PC-3 (cell line): ENCODE results near the gene ADSS1. TPM values are rescaled to one million over a fixed set of nuclear protein-coding genes. Genes with fewer than 3 reads are reported as not detected.

Experiments used
- ATAC-seq: fragments of 200-7000 bp; cut with Tn5 transposase; 2 replicates; pipeline ENCODE4 v1.9.1; 2020; ENCODE audit warnings: mild to moderate bottlenecking, moderate library complexity
- BruUV-seq: library from RNA; stranded (reverse); fragments of 400-500 nt; replicated peaks from 2 replicates; lab custom pipeline; 2021; lab: Mats Ljungman, UMichigan
- CTCF ChIA-PET: fragments of 300-600 bp; sonication (Branson Sonifier 250); formaldehyde crosslinking; loops from one replicate; lab custom pipeline; 2022; ENCODE audit warnings: antibody characterized with exemption; lab: Charles Lee
- POLR2A ChIA-PET: fragments of 300-600 bp; sonication (Branson Sonifier 250); formaldehyde crosslinking; loops from one replicate; lab custom pipeline; 2022; ENCODE audit warnings: antibody characterized with exemption; ENCODE audit not compliant: unreplicated experiment; lab: Charles Lee
- DNase-seq: peaks from one replicate; pipeline ENCODE4 v3.0.0-alpha.2; 2015
- H2AFZ ChIP-seq: fragments of 300-600 bp; sonication (generic); 2 replicates; pipeline ENCODE4 v1.6.0; 2016; ENCODE audit warnings: antibody characterized with exemption, low read length
- H3F3A ChIP-seq: fragments of 300-600 bp; sonication (generic); one replicate; pipeline ENCODE4 v1.6.0; 2017; ENCODE audit warnings: antibody characterized with exemption, low read length, control low read depth, mild to moderate bottlenecking; ENCODE audit not compliant: unreplicated experiment
- H3K27ac ChIP-seq: fragments of 300-600 bp; sonication (generic); 2 replicates; pipeline ENCODE4 v1.5.1; 2016; ENCODE audit warnings: mild to moderate bottlenecking, low read length
- H3K27me3 ChIP-seq: fragments of 300-600 bp; sonication (generic); 2 replicates; pipeline ENCODE4 v1.6.1; 2016; ENCODE audit warnings: low read length, mixed read lengths
- H3K36me3 ChIP-seq: fragments of 300-600 bp; sonication (generic); 2 replicates; pipeline ENCODE4 v1.6.1; 2016; ENCODE audit warnings: low read depth, mixed run types, low read length, mixed read lengths
- H3K4me1 ChIP-seq: fragments of 300-600 bp; sonication (generic); 2 replicates; pipeline ENCODE4 v1.5.1; 2016; ENCODE audit warnings: low read length; ENCODE audit not compliant: insufficient read depth
- H3K4me2 ChIP-seq: fragments of 300-600 bp; sonication (generic); 2 replicates; pipeline ENCODE4 v1.6.0; 2016; ENCODE audit warnings: low read length
- H3K4me3 ChIP-seq: fragments of 300-600 bp; sonication (generic); 2 replicates; pipeline ENCODE4 v1.5.1; 2016; ENCODE audit warnings: mild to moderate bottlenecking, low read length, mixed read lengths
- H3K79me2 ChIP-seq: fragments of 300-600 bp; sonication (generic); 2 replicates; pipeline ENCODE4 v1.6.1; 2017; ENCODE audit warnings: low read length, mixed read lengths
- H3K9ac ChIP-seq: fragments of 300-600 bp; sonication (generic); 2 replicates; pipeline ENCODE4 v1.6.0; 2016; ENCODE audit warnings: mild to moderate bottlenecking, low read length
- H3K9me2 ChIP-seq: fragments of 300-600 bp; sonication (generic); replicated peaks from 2 replicates; pipeline ENCODE4 v1.6.1; 2016; ENCODE audit warnings: mixed run types, low read length, mixed read lengths
- H3K9me3 ChIP-seq: fragments of 300-600 bp; sonication (generic); 2 replicates; pipeline ENCODE4 v1.6.1; 2016; ENCODE audit warnings: low read length, mixed read lengths
- H4K20me1 ChIP-seq: fragments of 300-600 bp; sonication (generic); 2 replicates; pipeline ENCODE4 v1.6.1; 2016; ENCODE audit warnings: low read length, mixed read lengths
- CTCF ChIP-seq: fragments of 300-600 bp; sonication (generic); conservative IDR thresholded peaks from 2 replicates; pipeline ENCODE4 v1.5.1; 2017; ENCODE audit warnings: antibody characterized with exemption, low read depth, mild to moderate bottlenecking, low read length
- EZH2 ChIP-seq: fragments of 300-600 bp; sonication (generic); IDR thresholded peaks from one replicate; pipeline ENCODE4 v1.6.1; 2017; ENCODE audit warnings: antibody characterized with exemption, mild to moderate bottlenecking, low read length; ENCODE audit not compliant: unreplicated experiment
- EZH2phosphoT487 ChIP-seq: fragments of 300-600 bp; sonication (generic); IDR thresholded peaks from 2 replicates; pipeline ENCODE4 v1.6.1; 2018; ENCODE audit warnings: mild to moderate bottlenecking, antibody characterized with exemption, low read length, borderline replicate concordance
- intact Hi-C: fragments of 100-400 bp; cut with micrococcal nuclease; formaldehyde crosslinking; loops from 2 replicates; pipeline ENCODE4 v1.9.0; 2023
- total RNA-seq: library from RNA; depleted of rRNA; stranded (reverse); fragments of >200 nt; gene quantifications from 2 replicates; pipeline ENCODE4 v1.2.3, GENCODE V29; 2014

ADSS1 gene
- total RNA-seq, 1 experiment from 2014 or later, result 7.9 TPM

DNA sequence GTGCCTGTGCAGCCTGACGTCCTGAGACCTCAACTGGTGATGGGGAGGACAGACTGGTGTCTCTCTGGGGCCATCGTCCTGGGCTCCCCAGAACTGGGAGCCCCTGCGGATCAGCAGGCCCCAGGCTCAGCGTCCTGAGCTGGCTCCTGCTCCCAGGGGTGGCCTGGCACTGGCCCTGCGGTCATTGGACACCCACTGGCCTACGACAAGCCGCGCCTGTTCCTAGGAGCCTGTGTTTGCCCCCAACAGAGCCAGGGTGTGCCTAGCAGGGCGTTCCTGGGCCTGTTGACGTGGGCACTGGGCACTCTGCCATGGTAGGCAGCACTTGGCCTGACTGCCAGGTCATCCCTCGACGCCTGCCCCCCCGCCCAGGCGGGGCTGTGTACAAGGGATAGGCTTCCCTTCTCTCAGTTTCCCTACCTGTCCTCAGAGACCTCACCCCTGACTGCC, 8.4 kb downstream of the ADSS1 start:
- peak overlapping the region; percentile 17; the same call in 1 of the 2 replicates for H3K27ac ChIP-seq
- no peaks in the 10 kb centered on the region for H3K27me3 ChIP-seq
- DNase-seq, result no peak
- H3K4me1 ChIP-seq, result peaks cover 12% of the 10 kb centered on the region
- TF ChIP-seq EZH2 (no peak), EZH2phosphoT487 (no peak), CTCF (no peak)
- H4K20me1 ChIP-seq, result no peaks in the 10 kb centered on the region
- H3K4me2 ChIP-seq, result 0 out of 2 replicates have a peak overlapping the region, but pooled peaks have one; percentile 18
- no peaks in the 10 kb centered on the region for H3F3A ChIP-seq
- CTCF ChIA-PET, result no interaction called here
- intact Hi-C loops, result no loop called here
- no peak overlapping the region for H3K4me3 ChIP-seq
- H3K9me3 ChIP-seq, result no peaks in the 10 kb centered on the region
- POLR2A ChIA-PET, result no interaction called here
- no peak overlapping the region for H3K9ac ChIP-seq
- no peaks in the 10 kb centered on the region for H3K79me2 ChIP-seq
- no peak overlapping the region for H2AFZ ChIP-seq
- ATAC-seq, result peak; percentile 35
- no peaks in the 10 kb centered on the region for H3K36me3 ChIP-seq
- H3K9me2 ChIP-seq, result no peaks in the 10 kb centered on the region
- BruUV-seq, result no TSS peak

- Histone ChIP-seq H3K9me2 (no peaks in the 10 kb centered on the region), H3K36me3 (no peaks in the 10 kb centered on the region), H3K4me1 (peaks cover 12% of the 10 kb centered on the region), H3K27me3 (no peaks in the 10 kb centered on the region), H3K4me2 (0 out of 2 replicates have a peak overlapping the region, but pooled peaks have one; percentile 18), H3K9me3 (no peaks in the 10 kb centered on the region), H3K4me3 (no peak overlapping the region), H3F3A (no peaks in the 10 kb centered on the region), H3K9ac (no peak overlapping the region), H3K27ac (peak overlapping the region; percentile 17; the same call in 1 of the 2 replicates), H4K20me1 (no peaks in the 10 kb centered on the region), H3K79me2 (no peaks in the 10 kb centered on the region), H2AFZ (no peak overlapping the region)
- CTCF ChIA-PET, result no interaction called here
- POLR2A ChIA-PET, result no interaction called here
- peak; percentile 53 for ATAC-seq
- peak; percentile 33 for DNase-seq
- TF ChIP-seq EZH2, result no peak
- TF ChIP-seq EZH2phosphoT487, result no peak
- no peak for TF ChIP-seq CTCF
- no TSS peak for BruUV-seq
- intact Hi-C loops, result no loop called here
Measured at GRCh38 chr14:104732931-104733681, 9.1 kb downstream of the ADSS1 start.

- H3K27ac ChIP-seq, result no peak overlapping the region
- intact Hi-C loops, result no loop called here
- no peaks in the 10 kb centered on the region for H3K9me2 ChIP-seq
- no peak overlapping the region for H3K4me2 ChIP-seq
- BruUV-seq, result no TSS peak
- no peaks in the 10 kb centered on the region for H3K27me3 ChIP-seq
- no peak overlapping the region for H3K9ac ChIP-seq
- no peaks in the 10 kb centered on the region for H3K79me2 ChIP-seq
- no peak overlapping the region for H3K4me3 ChIP-seq
- TF ChIP-seq EZH2phosphoT487 (no peak), CTCF (no peak), EZH2 (no peak)
- H3F3A ChIP-seq, result no peaks in the 10 kb centered on the region
- POLR2A ChIA-PET, result no interaction called here
- CTCF ChIA-PET, result no interaction called here
- H3K9me3 ChIP-seq, result no peaks in the 10 kb centered on the region
- peaks cover 12% of the 10 kb centered on the region for H3K4me1 ChIP-seq
- DNase-seq (no peak), ATAC-seq (no peak)
- H2AFZ ChIP-seq, result no peak overlapping the region
- no peaks in the 10 kb centered on the region for H3K36me3 ChIP-seq
- no peaks in the 10 kb centered on the region for H4K20me1 ChIP-seq
Measured at GRCh38 chr14:104734051-104734587, 10.1 kb downstream of the ADSS1 start.
